ENCODE data around the gene CLDND2.

CLDND2 gene

DNA sequence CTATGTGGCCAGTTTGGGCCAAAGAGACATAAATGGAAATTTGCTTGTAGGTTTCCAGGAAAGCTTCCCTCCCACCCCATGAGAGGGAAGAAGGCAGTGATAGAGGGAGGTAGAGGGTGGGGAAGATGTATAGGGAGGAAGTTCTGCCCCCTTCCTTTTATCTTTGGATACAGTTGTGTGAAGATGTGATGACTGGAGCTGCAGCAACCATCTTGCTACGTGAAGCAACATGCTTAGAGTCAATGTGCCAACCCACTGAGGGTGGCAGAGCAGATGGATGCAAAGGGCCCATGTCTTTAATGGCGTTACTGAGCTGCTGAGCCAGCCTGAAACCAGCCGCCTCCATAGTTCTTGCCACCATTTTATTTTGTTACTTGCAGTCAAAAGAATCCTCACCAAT is 37.6 kb downstream of the CLDND2 start:
- no peak for DNase-seq (ENCODE audit: low read depth in 2 of 2)

DNA sequence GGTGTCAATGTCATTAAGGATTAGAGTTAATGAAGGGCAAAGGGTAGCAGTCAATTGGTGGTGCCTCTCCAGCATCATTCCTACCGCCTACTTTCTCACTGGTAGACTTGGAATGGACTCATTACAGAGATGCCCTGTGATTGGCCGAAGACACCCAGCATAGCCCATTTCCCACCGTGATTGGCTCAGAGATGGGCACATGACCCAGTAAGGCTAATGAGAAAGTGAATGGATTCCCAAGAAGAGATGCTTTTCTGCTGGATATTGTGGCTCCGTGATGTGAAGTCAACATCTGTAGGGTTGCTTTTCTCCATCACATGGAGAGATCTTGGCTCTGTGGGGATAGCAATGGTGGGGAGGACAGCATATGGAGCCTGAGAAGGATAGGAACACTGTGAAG is 38.4 kb downstream of the CLDND2 start:
- DNase-seq (ENCODE audit: low read depth in 2 of 2) = no peak

DNA sequence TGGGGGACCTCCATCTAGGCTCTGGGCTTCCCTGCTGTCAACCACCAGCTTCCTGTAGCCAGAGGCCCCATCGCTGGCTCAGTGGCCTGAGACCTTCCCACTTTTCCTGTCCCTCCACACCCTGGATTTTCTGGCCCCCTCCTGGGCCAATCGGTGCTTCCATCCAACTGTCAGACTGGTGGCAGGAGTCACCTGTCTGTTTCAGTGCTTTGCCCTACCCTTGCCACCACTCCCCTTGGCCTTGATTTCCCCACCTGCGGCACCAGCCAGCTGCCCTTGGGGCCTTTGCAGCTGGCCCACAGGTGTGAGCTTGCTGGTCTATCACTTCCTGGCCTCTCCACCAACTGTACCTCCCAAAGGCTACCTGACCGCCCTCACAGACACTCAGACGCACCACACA is 39.4 kb downstream of the CLDND2 start:
- no peak for DNase-seq (ENCODE audit: low read depth in 2 of 2)

DNA sequence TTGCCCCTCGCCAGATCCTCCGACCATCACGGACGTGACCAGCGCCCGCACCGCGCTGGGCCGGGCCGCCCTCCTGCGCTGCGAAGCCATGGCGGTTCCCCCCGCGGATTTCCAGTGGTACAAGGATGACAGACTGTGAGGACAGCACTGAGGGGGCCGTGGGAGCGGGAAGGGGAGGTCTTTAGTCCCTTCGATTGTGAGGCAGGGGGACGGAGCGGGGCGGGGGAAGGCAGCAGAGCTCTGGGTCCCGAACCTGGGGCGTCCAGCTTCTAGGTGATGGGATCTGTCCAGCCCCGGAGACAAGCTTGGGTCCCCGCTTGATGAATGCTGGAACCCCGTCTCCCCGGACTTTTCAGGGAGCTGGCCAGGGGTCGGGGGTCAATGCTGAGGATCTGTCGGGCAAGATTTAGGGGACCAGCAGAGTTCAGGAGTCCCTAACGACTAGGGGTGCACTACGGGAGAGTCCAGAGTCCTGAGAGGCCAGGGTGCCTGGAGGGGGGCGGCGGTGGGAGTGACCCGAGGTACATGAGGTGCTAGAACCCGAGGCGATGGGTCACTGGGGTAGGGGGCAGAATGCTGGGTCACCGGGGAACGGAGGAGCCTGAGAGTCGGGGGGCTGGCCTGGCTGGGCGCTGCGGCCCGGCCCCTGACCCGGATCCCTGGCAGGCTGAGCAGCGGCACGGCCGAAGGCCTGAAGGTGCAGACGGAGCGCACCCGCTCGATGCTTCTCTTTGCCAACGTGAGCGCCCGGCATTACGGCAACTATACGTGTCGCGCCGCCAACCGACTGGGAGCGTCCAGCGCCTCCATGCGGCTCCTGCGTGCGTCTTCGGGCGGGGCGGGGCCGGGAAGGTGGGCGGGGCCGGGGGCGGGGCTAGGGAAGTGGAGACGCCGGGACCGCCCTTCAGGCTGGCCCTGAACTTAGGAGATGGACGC is 41.5 kb downstream of the CLDND2 start:
- no peak for DNase-seq (ENCODE audit: low read depth in 2 of 2)

DNA sequence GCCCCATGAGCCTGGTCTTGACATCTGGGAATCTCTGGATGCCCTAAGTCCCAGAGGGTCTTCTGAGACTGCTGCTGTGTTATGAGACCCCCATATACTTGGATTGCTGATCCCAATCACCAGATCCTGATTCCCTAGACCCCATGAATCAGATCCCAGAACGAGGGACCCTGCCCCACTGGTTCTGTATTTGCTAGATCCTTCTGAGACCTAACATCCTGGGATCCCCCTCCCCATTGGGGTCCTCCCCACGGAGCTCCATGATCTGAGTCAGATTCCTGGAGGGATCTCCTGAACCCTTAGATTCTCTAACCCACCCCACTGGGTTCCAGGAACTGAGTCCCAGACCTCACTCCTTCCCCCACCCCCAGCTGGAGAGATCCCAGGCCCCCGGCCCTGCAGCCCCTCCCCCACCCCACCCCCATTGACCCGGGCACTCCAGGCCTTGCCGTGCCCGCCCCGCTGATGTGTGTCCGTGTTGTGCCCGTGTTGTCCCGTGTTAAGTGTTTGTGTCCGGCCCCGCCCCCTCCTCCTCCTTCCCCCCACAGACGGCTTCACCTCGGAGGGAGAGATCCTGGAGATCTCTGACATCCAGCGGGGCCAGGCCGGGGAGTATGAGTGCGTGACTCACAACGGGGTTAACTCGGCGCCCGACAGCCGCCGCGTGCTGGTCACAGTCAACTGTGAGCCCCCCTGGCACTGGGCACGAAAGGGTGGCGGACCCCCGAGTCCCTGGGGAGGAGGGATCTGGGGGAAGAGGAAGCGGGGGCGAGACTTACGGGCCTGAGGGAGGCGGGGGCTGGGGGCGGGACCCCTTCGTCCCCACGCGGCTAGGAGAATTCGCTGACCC is 42.4 kb downstream of the CLDND2 start:
- no peak for DNase-seq (ENCODE audit: low read depth in 2 of 2)

DNA sequence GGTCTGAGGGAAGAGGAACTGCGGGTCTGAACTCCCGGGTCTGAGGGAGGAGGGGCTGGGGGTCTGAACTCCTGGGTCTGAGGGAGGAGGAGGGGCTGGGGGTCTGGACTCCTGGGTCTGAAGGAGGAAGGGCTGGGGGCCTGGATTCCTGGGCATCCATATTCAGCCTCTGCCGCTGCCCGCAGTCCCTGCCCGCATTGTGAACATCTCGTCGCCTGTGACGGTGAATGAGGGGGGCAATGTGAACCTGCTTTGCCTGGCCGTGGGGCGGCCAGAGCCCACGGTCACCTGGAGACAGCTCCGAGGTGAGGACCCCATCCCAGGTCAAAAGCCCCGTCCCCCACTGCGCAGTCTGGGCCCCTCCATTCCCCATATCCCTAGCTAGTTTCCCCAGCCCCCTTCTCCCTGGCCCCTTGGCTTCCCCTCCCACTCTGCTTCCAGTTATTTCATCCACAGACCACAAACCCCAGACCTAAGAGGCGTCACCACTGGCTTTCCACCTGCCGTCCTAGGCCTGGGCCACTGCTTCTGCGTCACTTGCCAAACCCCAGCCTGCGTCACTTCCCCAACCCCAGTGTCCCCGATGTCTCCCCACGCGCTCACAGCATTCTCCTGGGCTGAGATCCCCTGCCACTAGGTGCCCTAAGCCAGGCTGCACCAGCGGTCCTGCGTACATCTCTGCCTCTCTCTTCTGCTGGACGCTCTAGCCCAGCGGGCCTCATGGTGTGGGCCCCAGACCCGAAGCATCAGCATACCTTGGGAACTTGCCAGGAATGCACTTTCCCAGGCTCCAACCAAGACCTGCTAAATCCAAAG is 43.4 kb downstream of the CLDND2 start:
- no peak for DNase-seq (ENCODE audit: low read depth in 2 of 2)

DNA sequence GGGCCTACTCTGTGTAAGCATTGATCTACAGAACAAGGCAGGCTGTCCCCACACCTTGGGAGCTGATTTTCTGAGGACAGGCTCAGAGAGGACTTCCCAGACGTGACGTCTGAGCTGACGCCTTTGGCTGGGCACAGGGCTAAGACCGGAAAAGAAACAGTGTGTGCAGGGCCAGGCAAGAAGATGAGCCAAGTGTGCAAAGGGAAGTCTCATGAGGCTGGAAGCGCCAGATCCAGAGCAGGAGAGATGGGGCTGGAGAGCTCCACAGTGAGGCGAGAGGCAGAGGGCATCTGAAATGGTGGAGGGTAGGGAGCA is 44.7 kb downstream of the CLDND2 start:
- no peak for DNase-seq (ENCODE audit: low read depth in 2 of 2)

DNA sequence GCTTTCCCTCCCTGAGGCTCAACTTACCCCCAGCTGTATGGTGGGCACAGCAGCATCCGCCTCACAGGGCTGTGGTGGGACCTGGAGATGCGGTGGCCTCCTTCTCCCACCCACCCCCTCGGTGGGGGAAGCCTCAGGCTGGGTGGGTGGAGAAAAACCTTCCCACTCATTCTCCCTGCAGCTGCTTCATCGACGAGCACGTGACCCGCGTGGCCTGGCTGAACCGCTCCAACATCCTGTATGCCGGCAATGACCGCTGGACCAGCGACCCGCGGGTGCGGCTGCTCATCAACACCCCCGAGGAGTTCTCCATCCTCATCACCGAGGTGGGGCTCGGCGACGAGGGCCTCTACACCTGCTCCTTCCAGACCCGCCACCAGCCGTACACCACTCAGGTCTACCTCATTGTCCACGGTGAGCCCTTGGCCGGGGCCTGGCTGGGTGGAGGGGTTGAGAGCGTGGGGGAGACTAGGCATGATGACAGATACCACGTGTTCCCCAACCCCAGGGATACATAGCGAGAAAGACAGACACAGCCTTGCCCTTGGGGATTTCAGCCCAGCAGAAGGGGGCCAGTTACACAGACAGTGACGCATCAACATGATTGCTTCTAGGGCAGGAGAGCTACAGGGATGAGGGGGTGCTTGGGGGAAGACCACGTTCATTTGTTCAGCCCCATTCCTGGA is 45.2 kb downstream of the CLDND2 start:
- DNase-seq (ENCODE audit: low read depth in 2 of 2) = no peak

DNA sequence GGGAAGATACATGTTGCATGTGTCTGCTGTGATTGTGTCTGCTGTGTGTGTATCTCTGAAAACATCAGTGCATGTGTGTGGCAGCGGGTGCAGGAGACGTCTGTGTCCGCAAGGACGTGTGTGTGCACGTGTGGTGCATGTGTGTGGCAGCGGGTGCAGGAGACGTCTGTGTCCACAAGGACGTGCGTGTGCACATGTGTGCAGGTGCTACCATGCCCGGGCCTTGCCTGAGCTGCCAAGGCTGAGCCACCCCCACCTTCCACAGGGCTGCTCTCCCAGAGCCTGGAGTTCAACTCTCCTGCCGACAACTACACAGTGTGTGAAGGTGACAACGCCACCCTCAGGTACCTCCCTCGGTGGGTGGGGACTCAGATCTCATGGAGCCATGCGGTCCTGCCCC is 47.0 kb downstream of the CLDND2 start:
- no peak for DNase-seq (ENCODE audit: low read depth in 2 of 2)

DNA sequence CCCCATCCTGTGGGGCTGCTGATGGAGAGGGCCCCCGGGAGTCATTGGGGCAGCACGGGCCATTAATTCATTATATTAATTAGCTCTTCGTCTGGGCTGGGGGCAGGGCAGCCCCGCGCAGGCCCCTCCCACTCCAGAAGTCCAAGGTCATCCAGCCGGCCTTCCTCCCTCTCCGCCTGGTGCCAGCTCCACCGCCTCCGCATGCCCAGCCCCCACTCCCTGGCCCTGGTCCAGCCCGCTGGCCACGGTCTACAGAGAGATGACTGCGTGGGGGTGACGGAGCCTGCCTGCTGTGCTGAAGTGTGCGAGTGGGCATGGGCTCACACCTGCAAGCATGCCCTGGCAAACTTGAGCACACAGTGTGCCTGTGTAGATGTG is 48.5 kb downstream of the CLDND2 start:
- DNase-seq (ENCODE audit: low read depth in 2 of 2) = no peak

DNA sequence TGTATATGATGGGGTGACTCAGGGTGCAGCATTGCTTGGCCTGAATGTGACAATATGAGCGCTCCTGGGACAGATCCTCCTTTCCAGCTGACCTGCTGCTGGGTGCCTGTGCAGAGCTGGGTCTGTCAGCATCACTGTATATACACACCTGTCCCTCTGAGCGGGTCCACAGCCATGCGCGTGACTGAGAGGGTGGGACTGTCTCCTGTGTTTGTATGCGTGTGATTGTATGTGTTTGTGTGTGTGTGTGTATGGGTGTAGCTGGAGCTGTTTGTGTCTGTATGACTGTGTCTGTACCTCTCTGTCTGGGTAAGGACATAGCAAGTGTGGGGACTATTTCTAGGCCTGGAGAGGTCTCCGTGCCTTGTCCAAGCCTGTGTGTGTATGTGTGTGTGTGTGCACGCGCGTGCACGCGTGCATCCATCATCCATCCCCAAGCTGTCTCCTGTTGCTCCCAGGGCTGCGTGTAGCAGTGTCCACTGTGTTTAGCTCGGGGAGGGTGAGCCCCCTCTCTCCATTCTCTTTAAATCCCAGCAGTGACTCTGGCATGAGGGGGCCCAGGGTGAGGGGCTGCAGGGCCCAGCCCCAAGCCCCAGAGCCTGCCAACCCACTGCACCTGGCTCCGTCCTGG is 49.0 kb downstream of the CLDND2 start:
- no peak for DNase-seq (ENCODE audit: low read depth in 2 of 2)

DNA sequence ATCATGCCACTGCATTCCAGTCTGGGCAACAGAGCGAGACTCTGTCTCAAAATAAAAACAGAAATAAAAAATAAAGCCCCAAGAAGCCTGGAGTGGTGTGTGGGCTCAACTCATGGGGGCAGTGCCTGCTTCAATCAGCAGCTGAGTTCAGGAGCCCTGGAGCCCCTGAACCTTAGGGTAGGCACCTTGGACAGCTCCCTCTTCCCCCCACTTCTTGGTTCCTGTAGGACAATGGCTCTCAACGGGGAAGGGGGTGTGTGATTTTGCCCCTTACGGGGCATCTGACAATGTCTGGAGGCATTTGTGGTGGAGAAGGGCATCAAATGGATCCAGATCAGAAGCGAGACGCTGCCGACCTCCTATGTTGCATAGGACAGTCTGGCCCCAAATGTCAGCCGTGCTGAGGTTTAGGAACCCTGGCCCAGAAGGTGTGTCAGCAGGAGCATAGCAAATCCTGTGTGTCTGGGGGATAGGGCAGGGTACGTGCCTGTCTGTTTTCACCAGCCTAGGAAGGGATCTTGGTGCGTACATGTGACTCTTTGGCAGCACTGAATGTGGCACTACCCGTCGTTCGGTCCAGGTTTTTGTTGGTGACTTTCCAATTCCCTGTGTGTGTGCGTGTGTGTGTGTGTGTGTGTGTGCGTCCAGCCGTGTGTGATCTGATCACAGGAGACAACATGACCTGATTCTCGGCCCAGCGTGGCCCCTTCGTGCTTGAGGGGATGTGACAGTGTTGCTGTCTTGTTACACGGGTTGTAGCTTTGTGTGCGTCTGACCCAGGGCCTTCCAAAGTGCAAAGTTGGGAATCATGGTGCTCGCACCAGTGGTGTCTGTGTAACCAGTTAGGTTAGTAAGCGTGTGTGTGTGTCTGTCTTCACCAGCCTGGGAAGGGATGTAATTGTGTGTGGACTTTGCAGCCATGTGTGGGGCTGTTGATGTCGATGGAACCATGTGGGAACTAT is 49.8 kb downstream of the CLDND2 start:
- no peak for DNase-seq (ENCODE audit: low read depth in 2 of 2)

DNA sequence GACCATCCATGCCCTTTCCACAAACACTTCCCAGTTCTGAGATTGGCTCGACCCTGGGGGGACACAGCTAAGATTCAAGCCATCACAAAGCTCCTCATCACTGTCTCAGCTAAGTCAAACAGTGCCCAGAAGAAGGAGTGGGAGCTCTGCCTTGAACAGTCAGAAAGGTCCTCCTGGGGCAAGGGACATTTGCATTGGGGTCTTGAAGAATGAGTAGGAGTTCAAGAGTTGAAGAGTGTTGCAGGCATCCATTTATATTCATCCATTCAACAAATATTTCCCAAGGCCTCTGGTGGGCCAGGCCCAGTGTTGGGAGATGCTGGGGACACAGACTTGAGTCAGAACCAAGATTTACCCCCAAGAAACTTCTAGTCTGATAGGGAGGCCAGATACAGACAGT is 50.8 kb downstream of the CLDND2 start:
- DNase-seq (ENCODE audit: low read depth in 2 of 2) = no peak

DNA sequence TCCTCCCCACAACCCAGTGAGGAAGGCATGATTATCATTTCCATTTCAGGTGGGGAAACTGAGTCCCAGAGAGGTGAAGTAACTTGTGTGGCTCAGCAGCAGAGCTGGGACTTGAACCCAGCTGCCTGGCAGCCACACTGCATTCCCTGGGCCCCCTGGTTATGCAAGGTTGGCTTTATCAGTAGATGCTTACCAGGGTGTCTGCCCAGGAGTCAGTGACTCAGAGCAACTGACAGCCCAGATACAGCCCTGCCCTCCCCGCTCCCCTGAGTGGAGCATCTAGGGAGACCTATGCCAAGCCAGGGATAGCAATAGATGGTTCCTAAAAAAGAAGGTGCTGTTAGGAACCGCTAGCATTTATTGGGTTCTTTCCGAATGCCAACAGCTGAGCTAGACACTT is 51.4 kb downstream of the CLDND2 start:
- no peak for DNase-seq (ENCODE audit: low read depth in 2 of 2)

Data from activated CD8-positive, alpha-beta memory T cell treated with anti-CD3 and anti-CD28 coated beads for 4 hours (primary cell).